K562 (cell line): ENCODE measurements around the gene TMEM141. TPM values are rescaled to one million over a fixed set of nuclear protein-coding genes. Genes with fewer than 3 reads are reported as not detected.

Experiments used
- ATAC-seq: fragments of 200-7000 bp; cut with Tn5 transposase; 3 replicates; pipeline ENCODE4 v1.9.1; 2020; ENCODE audit warnings: moderate library complexity
- BruUV-seq: library from RNA; stranded (reverse); fragments of 400-500 nt; replicated peaks from 2 replicates; lab custom pipeline; 2021; lab: Mats Ljungman, UMichigan
- CTCF ChIA-PET: fragments of 300-600 bp; formaldehyde crosslinking; extraction: SDS; loops from one replicate; lab custom pipeline; 2021; ENCODE audit warnings: low intra/inter-chr PET ratio; lab: Yijun Ruan, JAX
- POLR2A ChIA-PET: fragments of 300-600, 350-650 bp; sonication (Branson Sonifier 250); formaldehyde crosslinking; extraction: SDS; loops from one replicate; lab custom pipeline; 2021; ENCODE audit warnings: antibody characterized with exemption, inconsistent platforms; lab: Yijun Ruan, JAX
- DNase-seq, 4 experiments: peaks; one replicate each; pipeline versions ENCODE4 v3.0.0 to v3.0.0-alpha.2; 2011 to 2018; ENCODE audit warnings: low spot score in 3 of 4, mixed read lengths in 3 of 4; ENCODE audit errors: extremely low read depth in 1 of 4
- FAIRE-seq: peaks from 2 replicates; lab custom pipeline; 2011; peaks lifted over from hg19 to GRCh38; lab: Jason Lieb, UNC
- H2AFZ ChIP-seq: 2 replicates; pipeline ENCODE4 v1.6.0; 2011; ENCODE audit warnings: low read depth, low read length, control low read depth, inconsistent platforms
- H3K27ac ChIP-seq: fragments of 200-600 bp; 3 replicates; pipeline ENCODE4 v1.8.0; 2011; ENCODE audit warnings: low read depth, mild to moderate bottlenecking, control low read depth, inconsistent platforms, low read length, moderate library complexity, mixed read lengths; ENCODE audit errors: extremely low read depth
- H3K27me3 ChIP-seq, 2 experiments: fragments of 300-600 bp in 1 of 2; 2 replicates in 1 of 2; 3 replicates in 1 of 2; pipeline versions ENCODE4 v1.6.0 to v1.8.0; 2011; ENCODE audit warnings: inconsistent platforms in 2 of 2, low read length in 2 of 2, mild to moderate bottlenecking in 1 of 2, mixed read lengths in 1 of 2, moderate library complexity in 1 of 2; ENCODE audit not compliant: control insufficient read depth in 2 of 2, insufficient read depth in 2 of 2
- H3K36me3 ChIP-seq: fragments of 300-600 bp; 3 replicates; pipeline ENCODE4 v1.8.0; 2011; ENCODE audit warnings: mild to moderate bottlenecking, low read length, inconsistent platforms; ENCODE audit not compliant: control insufficient read depth, insufficient read depth
- H3K4me1 ChIP-seq, 2 experiments: fragments of 200-600 bp in 1 of 2; replicated peaks in 1 of 2; 2 replicates in 1 of 2; 3 replicates in 1 of 2; pipeline versions ENCODE4 v1.5.1 to v1.8.0; 2011; ENCODE audit warnings: inconsistent platforms in 2 of 2, low read length in 2 of 2, mild to moderate bottlenecking in 1 of 2, mixed read lengths in 1 of 2, moderate library complexity in 1 of 2; ENCODE audit not compliant: control insufficient read depth in 2 of 2, insufficient read depth in 2 of 2
- H3K4me2 ChIP-seq: 2 replicates; pipeline ENCODE4 v1.6.1; 2011; ENCODE audit warnings: low read length, control low read depth, inconsistent platforms, mixed read lengths; ENCODE audit not compliant: insufficient read depth
- H3K4me3 ChIP-seq: fragments of 200-600 bp; sonication (generic), shearing (Covaris generic); 2 replicates; pipeline ENCODE4 v1.5.1; 2016; ENCODE audit warnings: control low read depth, inconsistent platforms
- H3K79me2 ChIP-seq: fragments of 200-600 bp; 3 replicates; pipeline ENCODE4 v1.8.0; 2011; ENCODE audit warnings: low read length, inconsistent platforms; ENCODE audit not compliant: control insufficient read depth, insufficient read depth
- H3K9ac ChIP-seq, 2 experiments: 2 replicates each; pipeline versions ENCODE4 v1.6.0 to v1.6.1; 2011; ENCODE audit warnings: low read depth in 2 of 2, low read length in 2 of 2, control low read depth in 1 of 2, inconsistent platforms in 1 of 2, mild to moderate bottlenecking in 1 of 2, mixed read lengths in 1 of 2; ENCODE audit not compliant: insufficient read depth in 1 of 2
- H3K9me1 ChIP-seq: one replicate; pipeline ENCODE4 v1.6.0; 2011; ENCODE audit warnings: inconsistent platforms, mild to moderate bottlenecking, low read length, moderate library complexity; ENCODE audit not compliant: control insufficient read depth, insufficient read depth
- H3K9me3 ChIP-seq: replicated peaks from 2 replicates; pipeline ENCODE4 v1.5.1; 2011; ENCODE audit warnings: low read depth, low read length, inconsistent platforms; ENCODE audit not compliant: control insufficient read depth, insufficient read depth
- H4K20me1 ChIP-seq: replicated peaks from 2 replicates; pipeline ENCODE4 v1.6.1; 2011; ENCODE audit warnings: low read length, inconsistent platforms, mixed read lengths; ENCODE audit not compliant: control insufficient read depth, insufficient read depth
- HNRNPL ChIP-seq: fragments of 200-400 bp; formaldehyde crosslinking; IDR thresholded peaks from 2 replicates; pipeline ENCODE4 v1.6.1; 2017; ENCODE audit warnings: low read depth, mild to moderate bottlenecking, low read length
- RBM15 ChIP-seq: fragments of 200-400 bp; formaldehyde crosslinking; IDR thresholded peaks from 2 replicates; pipeline ENCODE4 v1.6.1; 2018; ENCODE audit warnings: mild to moderate bottlenecking, low read length, moderate library complexity; ENCODE audit not compliant: insufficient read depth
- WGBS: fragments of 100-300 bp; shearing (Covaris generic); methylation state at CpG from one replicate; pipeline ENCODE4 v1.1.6; 2016; ENCODE audit warnings: low coverage, mixed read lengths; ENCODE audit not compliant: insufficient coverage; ENCODE audit errors: missing lambda C conversion rate; 5-methylcytosine and 5-hydroxymethylcytosine counted together
- in situ Hi-C: fragments of 300-500 bp; cut with MboI; formaldehyde crosslinking; loops from 4 replicates; pipeline ENCODE4 v1.15.0; 2018; ENCODE audit warnings: inconsistent platforms, mixed read lengths
- intact Hi-C: fragments of 100-400 bp; cut with micrococcal nuclease; formaldehyde crosslinking; loops from 2 replicates; pipeline ENCODE4 v1.14.2; 2022
- polyA plus RNA-seq, 8 experiments: library from polyadenylated mRNA; depleted of rRNA in 4 of 8; stranded (reverse) in 5 of 8; unstranded in 3 of 8; fragments of >200 nt; fragmentation: Nextera tagmentation in 2 of 8; fragmentation: Illumina TruSeq in 1 of 8; extraction: Ambion mirVana in 2 of 8; extraction: Trizol in 1 of 8; gene quantifications; 2 replicates each; pipeline versions ENCODE4 v1.2.1 to v1.2.3, GENCODE V29; 2011 to 2014; ENCODE audit warnings: inconsistent platforms in 1 of 8, missing spikeins in 1 of 8
- total RNA-seq, 7 experiments: library from RNA; depleted of rRNA in 6 of 7; stranded (reverse); fragments of >200 nt in 6 of 7; fragmentation: Illumina TruSeq in 2 of 7; extraction: Trizol in 2 of 7; gene quantifications; 2 replicates each; pipeline versions ENCODE4 v1.2.1 to v1.2.3, GENCODE V29; 2011 to 2021; ENCODE audit warnings: low replicate concordance in 1 of 7
- TF ChIP-seq, protein P1 (sequence below): fragments of 200-800 bp; sonication (Bioruptor generic); IDR thresholded peaks from 2 replicates; pipeline ENCODE4 v1.6.1; 2016; ENCODE audit warnings: missing genetic modification characterization, missing compliant biosample characterization

Gene TMEM141
- total and polyA plus RNA-seq, 9 of the 15 experiments (the other 6 are each of a cell fraction or from before 2014, with no cell fraction given), result 21.5 to 123 (median 74.8) TPM

DNA sequence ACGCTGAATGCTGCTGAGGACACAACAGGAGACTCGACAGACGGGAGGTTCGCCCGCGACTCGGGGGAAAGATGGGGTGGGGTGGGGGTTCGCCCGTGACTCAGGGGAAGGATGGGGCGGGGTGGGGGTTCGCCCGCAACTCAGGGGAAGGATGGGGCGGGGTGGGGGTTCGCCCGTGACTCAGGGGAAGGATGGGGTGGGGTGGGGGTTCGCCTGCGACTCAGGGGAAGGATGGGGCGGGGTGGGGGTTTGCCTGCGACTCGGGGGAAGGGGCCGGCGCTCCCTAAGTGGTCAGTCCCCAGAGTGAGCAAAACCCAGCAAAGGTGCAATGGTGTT lies 45.0 kb upstream of the TMEM141 start:
- no peak overlapping the region for H3K27ac ChIP-seq
- TF ChIP-seq RBM15, result no peak
- in situ Hi-C loops (no loop called here), intact Hi-C loops (no loop called here)
- H3K4me2 ChIP-seq, result peak overlapping the region; percentile 51
- H3K9ac ChIP-seq, result peak overlapping the region in 1 of 2 experiments; percentile 86; a peak in 1 of 4 replicates
- H3K79me2 ChIP-seq, result no peaks in the 10 kb centered on the region
- DNase-seq (no peak), ATAC-seq (no peak), FAIRE-seq (no peak)
- WGBS, result 6% methylated on average over 7 of the region's 22 CpGs
- H3K36me3 ChIP-seq, result no peaks in the 10 kb centered on the region
- H3K27me3 ChIP-seq, result no peaks in the 10 kb centered on the region; a peak in 1 of 5 replicates
- ChIA-PET CTCF (no interaction called here), POLR2A (interaction anchor here (2.0 kb wide), 1 partner anchor 17 kb away, joined by 10 read pairs; no protein-coding TSS in a partner anchor)
- H4K20me1 ChIP-seq, result no peaks in the 10 kb centered on the region
- H2AFZ ChIP-seq, result peak overlapping the region; percentile 66
- BruUV-seq, result no TSS peak
- no peaks in the 10 kb centered on the region for H3K9me3 ChIP-seq
- no peak overlapping the region for H3K4me3 ChIP-seq
- H3K4me1 ChIP-seq, result peaks cover 14 to 83% of the 10 kb centered on the region in 2 experiments
- H3K9me1 ChIP-seq, result no peaks in the 10 kb centered on the region

DNA sequence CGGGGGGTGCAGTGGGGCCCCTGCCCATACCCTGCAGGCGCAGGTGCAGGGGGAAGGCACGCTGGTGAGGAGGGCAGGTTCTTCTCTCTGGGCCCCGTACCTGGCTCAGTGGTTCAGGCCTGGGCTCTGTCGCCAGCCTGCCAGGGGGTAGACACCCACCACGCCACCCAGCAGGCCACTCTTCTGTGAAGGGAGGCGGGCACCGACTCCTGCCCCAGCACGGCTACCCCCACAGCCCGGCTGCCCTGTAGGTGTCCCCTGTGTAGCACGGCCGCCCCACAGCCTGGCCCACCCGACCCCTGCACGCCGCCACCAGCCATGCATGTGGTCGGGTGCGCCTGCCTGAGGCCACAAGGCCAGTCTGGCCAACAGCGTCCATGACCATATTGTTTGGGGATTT lies 44.5 kb upstream of the TMEM141 start:
- Histone ChIP-seq H3K9me1 (no peaks in the 10 kb centered on the region), H3K27ac (no peak overlapping the region), H3K4me2 (no peak overlapping the region), H4K20me1 (no peaks in the 10 kb centered on the region), H3K9me3 (0 out of 2 replicates have a peak, but pooled peaks cover 3% of the 10 kb centered on the region), H3K4me3 (no peak overlapping the region), H3K36me3 (no peaks in the 10 kb centered on the region), H2AFZ (no peak overlapping the region), H3K27me3 (no peaks in the 10 kb centered on the region), H3K79me2 (no peaks in the 10 kb centered on the region), H3K4me1 (peaks cover 10 to 78% of the 10 kb centered on the region in 2 experiments), H3K9ac (no peak overlapping the region)
- ChIA-PET CTCF (no interaction called here), POLR2A (interaction anchor here (1.3 to 2.0 kb wide), 2 partner anchors 12 to 17 kb away, joined by 3 to 10 read pairs; no protein-coding TSS in a partner anchor)
- intact Hi-C loops, result no loop called here
- peak; percentile 13; the same call in 1 of the 2 replicates for TF ChIP-seq HNRNPL
- TF ChIP-seq, protein P1, sequence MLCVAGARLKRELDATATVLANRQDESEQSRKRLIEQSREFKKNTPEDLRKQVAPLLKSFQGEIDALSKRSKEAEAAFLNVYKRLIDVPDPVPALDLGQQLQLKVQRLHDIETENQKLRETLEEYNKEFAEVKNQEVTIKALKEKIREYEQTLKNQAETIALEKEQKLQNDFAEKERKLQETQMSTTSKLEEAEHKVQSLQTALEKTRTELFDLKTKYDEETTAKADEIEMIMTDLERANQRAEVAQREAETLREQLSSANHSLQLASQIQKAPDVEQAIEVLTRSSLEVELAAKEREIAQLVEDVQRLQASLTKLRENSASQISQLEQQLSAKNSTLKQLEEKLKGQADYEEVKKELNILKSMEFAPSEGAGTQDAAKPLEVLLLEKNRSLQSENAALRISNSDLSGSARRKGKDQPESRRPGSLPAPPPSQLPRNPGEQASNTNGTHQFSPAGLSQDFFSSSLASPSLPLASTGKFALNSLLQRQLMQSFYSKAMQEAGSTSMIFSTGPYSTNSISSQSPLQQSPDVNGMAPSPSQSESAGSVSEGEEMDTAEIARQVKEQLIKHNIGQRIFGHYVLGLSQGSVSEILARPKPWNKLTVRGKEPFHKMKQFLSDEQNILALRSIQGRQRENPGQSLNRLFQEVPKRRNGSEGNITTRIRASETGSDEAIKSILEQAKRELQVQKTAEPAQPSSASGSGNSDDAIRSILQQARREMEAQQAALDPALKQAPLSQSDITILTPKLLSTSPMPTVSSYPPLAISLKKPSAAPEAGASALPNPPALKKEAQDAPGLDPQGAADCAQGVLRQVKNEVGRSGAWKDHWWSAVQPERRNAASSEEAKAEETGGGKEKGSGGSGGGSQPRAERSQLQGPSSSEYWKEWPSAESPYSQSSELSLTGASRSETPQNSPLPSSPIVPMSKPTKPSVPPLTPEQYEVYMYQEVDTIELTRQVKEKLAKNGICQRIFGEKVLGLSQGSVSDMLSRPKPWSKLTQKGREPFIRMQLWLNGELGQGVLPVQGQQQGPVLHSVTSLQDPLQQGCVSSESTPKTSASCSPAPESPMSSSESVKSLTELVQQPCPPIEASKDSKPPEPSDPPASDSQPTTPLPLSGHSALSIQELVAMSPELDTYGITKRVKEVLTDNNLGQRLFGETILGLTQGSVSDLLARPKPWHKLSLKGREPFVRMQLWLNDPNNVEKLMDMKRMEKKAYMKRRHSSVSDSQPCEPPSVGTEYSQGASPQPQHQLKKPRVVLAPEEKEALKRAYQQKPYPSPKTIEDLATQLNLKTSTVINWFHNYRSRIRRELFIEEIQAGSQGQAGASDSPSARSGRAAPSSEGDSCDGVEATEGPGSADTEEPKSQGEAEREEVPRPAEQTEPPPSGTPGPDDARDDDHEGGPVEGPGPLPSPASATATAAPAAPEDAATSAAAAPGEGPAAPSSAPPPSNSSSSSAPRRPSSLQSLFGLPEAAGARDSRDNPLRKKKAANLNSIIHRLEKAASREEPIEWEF (CRISPR knock-in tag), result no peak
- in situ Hi-C loops, result no loop called here
- DNase-seq, result no peak
- no peak for FAIRE-seq
- ATAC-seq, result no peak
- 83% methylated on average over 11 of the region's 18 CpGs for WGBS
- BruUV-seq, result no TSS peak
